ENCODE data around the gene KIAA1755.

KIAA1755 gene

DNA sequence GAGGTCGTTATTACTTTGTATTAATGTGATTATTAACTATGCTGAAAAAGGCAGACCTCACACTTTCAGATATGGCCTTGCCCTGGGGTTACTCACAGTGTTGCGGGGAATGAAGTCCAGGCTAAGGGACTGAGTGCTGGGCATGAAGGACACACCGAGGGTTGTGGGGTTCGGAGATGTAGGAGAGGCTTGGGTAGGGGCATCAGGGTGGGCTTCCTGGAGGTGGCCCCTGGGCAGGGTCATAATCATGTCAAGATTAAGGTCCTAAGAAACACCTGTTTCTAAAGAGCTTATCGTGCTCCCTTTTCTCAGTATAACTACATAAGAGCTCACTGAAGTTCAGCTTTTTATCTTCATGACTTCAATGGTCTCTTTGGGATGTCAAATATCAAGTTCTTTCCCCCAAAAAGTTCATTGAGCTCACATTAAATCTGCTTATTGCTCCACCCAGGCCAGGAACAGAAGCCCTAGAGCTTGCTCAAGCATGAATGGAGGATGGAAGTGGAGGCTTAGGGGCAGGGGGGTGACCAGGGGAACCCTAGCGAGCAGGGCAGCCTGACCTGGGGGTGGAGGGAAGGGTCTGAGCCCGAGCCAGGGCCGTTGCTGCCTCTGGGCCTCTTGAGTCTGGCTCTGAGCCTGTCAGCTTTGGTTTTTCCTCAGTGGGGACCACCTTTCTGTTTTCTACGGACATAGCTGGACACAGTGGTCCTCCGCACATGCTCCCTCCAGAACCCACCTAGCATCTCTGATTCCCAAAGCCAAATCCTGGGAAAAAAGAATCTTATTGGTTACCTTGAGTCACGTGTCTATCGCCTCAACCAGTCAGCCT, 58.2 kb downstream of the KIAA1755 start:
- no peak for DNase-seq

DNA sequence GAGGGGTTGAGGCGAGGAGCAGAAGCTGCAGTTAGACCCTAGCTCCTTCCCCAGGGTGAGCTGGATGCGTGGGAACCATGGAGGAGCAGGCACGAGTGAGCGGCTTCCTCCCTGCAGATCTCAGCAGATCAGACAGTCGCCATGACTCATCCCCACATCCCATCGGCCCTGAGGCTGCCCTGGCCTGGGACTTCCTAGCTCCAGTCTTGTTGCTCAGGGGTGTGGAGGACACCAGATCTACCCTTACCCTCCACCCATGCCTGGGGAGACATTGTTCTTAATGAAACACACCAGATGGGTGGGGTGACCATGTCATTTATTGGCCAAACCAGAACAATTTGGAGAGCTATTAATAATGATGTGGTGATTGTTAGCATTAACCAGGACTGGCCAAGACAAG, 59.2 kb downstream of the KIAA1755 start:
- DNase-seq, result peak; percentile 71

DNA sequence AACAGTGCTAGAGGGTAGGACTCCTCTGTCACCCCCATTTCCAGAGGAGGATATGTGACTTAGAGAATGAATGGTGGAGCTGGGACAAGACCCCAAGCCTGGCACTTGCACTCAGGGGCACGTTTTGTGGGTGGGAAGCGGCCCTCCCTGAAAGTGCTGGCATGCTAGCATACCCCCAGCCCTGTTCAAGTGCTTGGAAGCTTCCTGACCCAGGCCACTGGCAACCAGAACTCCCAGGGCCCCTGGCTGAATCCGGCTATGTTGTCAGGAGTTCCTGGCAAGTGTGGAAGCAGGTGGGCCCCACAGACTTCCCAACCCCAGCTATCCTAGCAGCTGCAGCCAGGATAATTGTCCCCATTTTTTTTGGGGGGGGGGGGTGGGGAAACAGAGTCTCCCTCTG, 59.9 kb downstream of the KIAA1755 start:
- no peak for DNase-seq

DNA sequence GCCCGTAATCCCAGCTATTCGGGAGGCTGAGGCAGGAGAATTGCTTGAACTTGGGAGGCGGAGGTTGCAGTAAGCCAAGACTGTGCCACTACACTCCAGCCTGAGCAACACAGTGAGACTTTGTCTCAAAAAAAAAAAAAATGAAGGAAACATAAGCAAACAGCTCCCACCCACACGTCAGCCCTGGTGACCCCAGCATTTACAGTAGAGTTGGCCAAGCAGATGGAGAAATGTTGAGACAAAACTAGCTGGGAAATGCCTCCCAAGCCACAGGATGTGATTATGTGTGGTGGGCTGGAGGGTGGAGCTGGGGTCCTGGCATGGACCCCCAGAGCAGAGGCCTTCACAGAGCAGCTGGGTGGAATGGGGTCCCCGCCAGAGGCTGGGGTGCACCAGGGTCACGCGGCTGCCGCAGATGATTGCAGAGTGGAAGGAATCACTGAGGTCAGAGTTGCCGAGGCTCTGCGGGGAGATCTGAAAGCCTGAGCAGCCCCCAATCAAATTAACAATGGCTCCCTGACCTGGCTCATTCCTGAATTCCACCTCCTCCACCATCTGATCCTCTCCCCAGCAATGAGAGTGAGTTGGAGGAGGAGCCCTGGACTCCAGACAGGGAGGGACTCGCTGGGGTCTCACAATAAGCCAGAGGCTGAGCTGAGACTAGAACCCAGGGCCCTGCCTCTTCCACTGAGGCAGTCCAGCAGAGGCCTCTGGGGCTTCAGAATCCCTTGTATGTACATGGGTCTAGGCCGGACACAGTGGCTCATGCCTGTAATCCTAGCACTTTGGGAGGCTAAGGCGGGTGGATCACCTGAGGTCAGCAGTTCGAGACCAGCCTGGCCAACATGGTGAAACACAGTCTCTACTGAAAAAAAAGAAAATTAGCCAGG, 60.8 kb downstream of the KIAA1755 start:
- no peak for DNase-seq

DNA sequence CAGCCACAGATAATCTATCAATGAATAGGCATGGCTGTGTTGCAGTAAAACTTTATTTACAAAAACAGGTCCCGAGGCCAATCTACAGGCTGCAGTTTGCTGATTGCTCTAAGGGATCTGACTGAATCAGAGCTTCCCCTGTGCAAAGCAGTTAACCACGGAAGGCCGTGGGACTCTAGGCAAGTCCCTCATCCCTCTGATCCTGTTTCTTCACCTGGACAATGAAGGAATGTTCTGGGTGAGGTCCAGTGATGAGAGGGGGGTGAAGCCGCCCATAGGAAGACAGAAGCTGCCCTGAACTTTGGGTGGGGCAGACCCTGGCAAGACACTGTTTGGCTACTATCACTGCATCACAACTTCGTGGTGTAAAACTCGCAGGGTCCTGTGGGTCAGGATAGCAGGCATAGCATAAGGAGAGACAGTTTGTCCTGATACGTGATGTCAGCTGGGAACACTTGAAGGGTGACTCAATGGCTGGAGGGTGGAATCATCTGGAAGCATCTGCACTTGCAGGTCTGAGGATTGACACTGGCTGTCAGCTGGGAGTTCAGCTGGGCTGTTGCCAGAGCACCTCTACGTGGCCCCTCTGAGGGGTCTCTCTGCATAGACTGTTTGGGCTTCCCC, 62.2 kb downstream of the KIAA1755 start:
- no peak for DNase-seq

DNA sequence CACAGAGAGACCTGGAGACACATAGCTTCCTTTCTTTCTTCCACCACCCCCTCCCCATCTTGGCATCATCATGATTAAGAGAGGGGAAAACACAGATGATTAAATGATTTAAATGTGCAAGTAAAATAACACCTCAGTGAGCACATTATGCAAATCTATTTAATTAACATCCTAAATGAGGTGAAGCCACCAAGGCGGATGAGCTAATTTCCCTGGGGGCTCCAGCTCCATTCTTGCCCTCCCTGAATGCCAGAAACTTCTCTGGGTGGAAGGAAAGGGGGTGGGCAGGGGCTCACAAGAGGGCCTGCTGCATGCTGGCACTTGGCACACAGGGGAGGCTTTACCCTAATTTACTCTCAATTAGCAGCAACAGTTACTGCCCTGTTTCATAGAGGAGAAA, 62.9 kb downstream of the KIAA1755 start:
- no peak for DNase-seq

DNA sequence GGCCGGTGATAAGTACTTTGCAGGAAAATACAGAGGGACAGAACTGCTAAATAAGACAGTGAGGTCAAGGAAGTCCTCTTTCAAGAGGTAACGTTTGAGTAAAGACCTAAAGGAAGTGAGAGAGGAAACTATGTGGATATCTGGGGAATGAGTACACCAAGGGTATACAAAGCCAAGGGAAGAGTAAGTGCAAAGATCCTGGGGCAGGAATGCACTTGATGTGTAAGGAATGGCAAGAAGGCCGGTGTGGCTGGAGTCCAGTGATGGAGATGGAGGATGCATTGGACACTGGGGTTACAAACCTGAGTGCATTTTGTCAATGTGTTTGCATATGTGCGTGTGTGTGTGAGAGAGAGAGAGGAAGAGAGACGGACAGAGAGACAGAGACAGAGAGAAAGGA, 63.3 kb downstream of the KIAA1755 start:
- DNase-seq, result no peak

DNA sequence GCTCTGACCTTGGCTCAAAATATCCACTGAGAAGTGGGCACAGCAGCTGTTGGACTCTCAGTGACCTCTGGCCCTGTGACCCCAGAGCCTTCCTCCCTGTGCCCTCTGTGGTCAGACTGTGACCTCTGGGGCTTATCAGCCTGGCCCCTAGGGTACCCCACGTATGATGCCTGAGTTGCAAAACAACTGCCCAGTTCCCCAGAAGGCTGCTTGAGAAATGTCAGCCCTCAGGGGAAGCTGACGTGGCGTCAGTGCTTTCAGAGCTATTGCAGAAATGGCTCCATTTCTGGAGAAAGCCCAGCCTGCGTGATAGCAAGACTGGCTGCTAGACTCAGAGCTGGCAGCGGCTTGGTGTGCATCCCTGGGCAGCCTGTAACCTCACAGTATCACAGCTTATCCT, 63.9 kb downstream of the KIAA1755 start:
- DNase-seq, result peak; percentile 69

DNA sequence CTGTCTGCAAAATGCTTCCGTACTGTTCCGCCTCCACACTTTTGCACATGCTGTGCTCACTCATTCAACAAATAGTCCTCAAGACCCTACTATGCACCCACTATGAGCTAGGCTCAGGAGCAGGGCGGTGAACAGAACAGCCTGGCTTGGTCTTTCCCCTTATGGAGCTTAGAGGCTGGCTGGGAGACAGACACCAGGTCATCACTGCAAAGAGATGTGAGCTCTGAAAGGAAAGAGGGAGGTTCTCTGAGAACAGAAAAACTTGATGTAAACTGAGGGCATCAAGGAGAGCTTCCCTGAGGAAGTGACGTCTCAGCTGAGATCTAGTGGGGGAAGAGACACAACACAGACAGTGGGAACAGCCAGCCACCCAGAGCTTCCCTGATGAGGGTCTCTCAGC, 64.5 kb downstream of the KIAA1755 start:
- DNase-seq, result no peak

DNA sequence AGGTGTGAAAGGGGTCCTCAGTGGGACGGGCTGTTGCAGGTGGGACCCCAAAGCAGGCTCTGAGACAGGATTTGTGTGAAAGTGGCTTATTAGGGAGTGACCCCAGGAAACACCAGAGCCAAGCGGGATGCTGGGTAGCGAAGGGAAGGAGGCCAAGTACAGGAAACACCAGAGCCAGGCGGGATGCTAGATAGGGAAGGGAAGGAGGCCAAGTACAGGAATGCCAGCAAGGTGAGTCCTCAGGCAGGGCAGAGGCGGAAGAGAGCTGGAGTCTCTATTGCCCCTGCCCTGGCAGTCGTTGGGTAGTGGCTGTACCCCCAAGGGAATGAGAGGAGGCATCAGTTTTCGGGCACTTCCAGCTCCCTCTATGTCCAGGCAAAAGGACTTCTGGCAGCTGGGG, 65.0 kb downstream of the KIAA1755 start:
- DNase-seq, result no peak

DNA sequence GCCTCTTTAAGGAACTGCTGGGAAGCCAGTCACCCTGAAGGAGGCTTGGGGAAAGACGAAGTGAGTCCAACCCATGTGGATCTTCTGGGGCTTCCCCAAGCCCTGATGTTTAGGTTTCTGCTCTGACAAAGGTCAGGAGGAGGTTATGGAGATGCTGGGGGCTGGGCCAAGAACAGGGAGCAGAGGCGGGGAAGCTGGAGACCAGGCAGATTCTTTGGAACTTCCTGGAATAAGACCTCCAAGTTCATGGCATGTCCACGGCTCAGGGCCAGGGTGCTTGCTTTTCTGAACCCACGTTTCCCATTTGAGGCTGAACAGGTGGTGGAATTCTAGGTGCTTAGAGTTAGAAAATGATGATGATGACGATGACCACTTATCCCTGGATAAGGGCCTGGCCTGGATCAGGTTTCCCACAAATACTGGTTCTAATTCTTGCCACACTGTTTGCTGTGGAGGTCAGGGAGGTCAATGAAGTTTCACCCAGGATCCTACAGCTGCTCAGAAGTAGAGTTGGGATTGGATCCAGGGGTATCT, 65.5 kb downstream of the KIAA1755 start:
- DNase-seq, result no peak

DNA sequence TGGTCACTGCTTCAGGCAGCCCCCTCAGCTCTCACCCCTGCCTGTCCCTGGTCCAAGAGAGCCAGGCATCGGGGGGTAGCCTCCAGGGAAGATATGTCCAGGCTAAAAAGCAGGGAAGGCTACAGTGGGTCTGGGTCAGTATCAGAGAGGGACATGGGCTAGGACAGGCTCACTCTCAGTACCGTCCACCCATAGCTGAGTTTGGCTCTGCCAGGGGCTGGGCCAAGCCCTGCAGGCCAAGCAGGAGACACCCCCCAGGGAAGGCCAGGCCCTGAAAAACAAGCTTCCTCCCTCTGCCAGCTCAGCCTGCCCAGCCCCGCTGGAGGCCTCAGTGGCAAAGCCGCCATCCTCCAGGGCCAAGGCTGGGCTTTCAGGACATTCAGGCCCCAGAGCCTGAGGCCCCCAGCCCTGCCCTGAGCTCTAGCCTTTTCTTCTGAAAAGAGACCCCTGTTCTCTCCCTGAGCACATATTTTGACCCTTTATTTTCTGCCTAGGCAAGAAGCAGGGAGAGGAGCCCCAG, 66.9 kb downstream of the KIAA1755 start:
- no peak for DNase-seq

DNA sequence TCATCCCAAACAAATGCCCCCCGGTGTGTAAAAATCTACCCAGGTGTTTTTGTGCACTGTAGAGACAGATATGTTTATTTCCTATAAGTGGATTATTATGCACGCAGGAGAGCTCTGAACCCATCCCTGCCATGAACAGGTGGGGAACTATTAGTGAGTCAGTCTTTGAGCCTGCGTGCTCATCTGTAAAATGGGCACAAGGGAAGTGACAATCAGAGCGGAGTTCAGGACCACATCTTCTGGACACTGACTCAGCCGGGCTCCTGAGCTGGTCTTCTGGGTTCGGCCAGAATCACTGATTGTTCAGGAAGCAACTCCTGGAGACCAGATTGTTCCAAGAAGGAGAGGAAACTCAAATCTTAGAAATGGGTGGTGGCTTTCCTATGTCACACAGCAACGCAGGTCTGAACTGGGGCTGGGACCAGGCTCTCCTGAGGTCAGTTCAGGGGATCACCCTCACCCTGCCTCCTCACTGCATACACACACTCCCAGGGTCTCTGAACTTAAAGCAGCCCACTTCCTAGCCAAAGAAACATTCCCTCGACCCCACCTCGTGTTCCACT, 68.1 kb downstream of the KIAA1755 start:
- DNase-seq, result no peak

DNA sequence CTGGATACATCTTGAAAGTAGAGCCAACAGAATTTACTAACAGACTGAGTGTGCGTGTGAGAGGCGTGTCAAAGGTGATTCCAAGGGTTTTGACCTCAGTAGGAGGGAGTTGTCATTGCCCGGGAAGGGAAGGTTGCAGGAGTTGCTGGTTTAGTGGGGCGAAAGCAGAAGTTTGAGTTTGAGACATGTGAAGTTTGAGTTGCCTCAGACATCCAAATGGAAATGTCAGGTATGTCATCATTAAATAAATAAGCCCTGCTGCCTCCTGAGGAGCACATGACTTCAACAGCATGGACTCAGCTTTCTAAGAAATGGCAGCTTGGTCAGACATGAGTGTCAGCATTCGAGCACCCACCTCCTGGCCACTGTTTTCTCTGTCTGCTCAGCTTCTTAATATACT, 68.9 kb downstream of the KIAA1755 start:
- DNase-seq, result no peak

DNA sequence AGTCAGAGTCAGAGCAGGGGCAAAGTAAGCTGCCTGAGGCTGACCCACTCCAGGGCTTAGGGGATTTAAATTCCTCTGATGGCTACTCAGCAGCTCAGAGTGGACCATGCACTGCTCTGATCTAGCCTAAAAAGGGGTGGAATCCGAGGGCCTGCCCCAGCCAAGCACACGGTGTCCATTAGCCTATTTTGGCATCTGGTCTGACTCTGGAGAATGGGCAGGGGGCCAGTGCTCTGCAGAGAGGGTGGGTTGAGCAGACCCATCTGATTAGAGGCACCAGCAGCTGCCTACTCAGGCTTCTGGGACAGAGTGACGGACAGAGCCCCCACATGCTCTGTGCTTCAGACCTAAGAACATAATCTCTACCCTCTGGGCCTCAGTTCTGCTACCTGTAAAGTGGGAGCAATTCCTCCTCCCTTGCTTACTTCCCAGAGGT, 69.6 kb downstream of the KIAA1755 start:
- DNase-seq, result no peak

DNA sequence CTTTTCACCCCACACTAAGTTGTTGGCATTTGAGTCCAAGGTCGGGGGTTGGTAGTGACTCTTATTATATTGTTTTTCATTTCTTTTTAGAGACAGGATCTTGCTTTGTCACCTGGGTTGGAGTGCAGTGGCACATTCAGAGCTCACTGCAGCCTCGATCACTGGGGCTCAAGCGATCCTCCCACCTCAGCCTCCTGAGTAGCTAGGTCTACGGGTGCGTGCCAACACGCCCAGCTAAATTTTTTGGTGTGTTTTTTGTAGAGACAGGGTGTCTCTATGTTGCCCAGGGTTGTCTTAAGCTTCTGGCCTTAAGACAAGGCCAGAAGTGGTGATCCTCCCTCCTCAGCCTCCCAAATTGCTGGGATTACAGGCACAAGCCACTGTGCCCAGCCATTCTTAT, 70.4 kb downstream of the KIAA1755 start:
- no peak for DNase-seq

DNA sequence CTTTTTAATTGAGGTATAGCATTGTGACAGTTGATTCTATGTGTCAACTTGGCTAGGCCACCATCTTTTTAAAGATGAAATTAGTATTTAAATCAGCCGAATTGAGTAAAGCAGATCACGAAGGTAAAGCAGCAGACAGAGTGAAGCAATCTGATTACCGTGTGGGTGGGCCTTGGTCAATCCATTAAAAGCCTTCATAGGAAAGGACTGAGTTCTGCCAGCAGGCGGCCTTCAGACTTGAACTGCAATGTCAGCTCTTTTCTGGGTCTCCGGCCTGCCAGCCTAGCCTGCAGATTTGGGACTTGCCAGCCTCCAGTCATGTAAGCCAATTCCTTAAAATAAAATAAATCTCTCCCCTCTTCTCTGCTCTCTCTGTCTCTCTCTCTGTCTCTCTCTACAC, 73.0 kb downstream of the KIAA1755 start:
- no peak for DNase-seq

DNA sequence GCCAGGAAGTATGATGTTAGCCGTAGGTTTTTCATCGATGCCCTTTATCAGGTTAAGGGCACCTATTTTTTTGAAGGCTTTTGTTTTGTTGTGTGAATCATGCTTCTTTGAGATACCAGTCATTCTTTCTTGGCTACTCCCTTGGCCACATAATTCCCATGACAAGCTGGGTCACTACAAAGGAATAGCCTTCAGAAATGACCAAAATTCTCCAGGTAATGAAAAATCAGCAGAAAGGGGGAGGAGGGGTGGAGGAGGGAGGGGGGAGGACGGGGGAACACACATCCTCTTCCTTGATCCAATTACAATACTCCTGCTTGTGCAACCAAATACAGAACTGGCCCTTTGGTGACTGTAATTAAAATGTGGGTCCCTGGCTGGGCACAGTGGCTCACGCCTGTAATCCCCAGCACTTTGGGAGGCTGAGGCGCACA, 73.7 kb downstream of the KIAA1755 start:
- no peak for DNase-seq

DNA sequence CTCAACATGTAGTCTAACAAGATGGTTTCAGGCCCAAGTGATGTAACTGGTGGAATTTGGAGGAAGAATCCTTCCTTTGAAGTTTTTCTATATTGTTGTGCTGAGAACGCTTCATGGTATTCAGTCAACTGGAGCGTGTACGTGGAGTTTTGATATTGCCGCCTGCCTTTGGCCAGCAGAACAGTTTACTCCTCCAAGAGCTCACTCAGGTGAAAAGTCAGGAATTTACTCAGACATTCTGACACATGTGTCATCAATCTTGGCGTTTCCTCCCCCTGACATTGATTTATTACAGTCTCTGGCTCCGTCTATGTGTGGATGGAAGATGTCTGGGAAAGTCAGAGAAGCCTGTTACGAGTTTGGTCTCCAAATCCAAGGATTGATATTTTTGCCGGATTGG, 76.4 kb downstream of the KIAA1755 start:
- peak; percentile 56 for DNase-seq

DNA sequence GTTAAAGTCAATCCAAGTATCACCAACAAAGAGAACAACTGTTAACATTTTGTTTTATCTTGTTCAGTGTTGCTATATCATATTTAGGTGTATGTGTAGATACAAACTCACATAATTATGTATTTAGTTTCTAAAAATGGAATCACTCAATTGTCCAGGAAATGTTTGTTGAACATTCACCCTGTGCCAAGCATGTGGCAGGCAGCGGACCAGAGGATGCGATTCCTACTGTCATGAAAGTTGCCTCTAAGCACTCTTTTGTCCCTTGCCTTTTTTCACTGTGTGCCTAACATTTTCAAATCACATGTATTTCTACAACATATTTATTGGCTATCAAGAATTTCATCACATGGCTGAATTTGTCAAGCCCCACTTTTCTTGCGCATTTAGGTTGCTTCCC, 78.6 kb downstream of the KIAA1755 start:
- DNase-seq, result no peak

DNA sequence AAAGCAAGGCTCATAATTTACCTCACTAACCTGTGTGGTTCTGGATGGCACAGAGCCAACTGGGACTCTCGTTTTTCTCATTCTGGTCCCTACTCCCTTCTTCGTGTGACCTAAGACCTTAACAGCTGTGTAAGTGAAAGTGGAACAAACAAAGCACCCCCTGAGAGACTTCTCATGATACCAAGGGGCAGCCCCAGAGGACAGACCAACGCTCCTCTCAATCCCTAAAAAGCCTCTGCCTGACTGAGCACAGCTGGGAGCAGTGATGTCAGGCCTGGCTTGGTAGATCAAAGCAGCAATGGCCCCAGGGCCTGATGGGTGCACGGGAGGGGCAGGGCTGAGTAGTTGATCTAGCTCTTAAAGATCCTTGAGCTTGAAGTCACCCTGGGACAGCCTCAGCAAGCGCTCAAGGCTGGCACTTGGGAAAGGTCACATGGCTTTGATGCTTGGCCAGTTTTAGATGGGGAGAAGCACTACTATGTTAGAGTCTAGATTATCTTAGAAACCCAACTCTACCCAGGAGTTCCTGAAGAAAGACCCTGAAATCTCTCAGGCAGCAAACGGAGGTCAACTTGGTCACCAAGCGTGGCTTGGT, 79.2 kb downstream of the KIAA1755 start:
- DNase-seq, result no peak

DNA sequence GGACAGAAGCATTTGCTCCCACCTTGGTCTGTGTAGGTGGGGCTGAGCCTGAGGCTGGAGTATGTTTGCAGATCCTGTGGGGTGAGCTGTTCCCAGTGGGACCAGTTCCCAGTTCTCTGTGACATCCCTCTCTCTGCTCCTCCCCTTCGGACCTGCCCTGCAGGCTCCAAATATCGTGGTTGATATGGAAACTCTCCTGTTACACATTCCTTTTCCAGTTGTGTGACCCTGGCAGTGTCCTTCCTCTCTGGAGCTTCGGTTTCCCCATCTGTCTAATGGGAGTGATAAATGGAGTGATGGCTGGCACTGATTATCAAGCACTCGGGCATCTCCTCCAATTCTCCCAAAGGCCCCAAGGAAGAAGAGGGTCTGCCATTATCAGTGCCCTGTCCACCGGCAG, 79.8 kb downstream of the KIAA1755 start:
- DNase-seq, result no peak
